Glutamatergic neuron (in vitro differentiated cells): ENCODE measurements around the gene DLG2. TPM values are rescaled to one million over a fixed set of nuclear protein-coding genes. Genes with fewer than 3 reads are reported as not detected.

Experiments used
- DNase-seq: peaks from one replicate; pipeline ENCODE4 v3.0.0; 2022
- H3K27ac Mint-ChIP-seq: one replicate; pipeline ENCODE4 v1.8.0; 2020; ENCODE audit warnings: mild to moderate bottlenecking, mixed read lengths, inconsistent platforms; ENCODE audit not compliant: unreplicated experiment
- H3K27me3 Mint-ChIP-seq: one replicate; pipeline ENCODE4 v1.8.0; 2020; ENCODE audit warnings: mild to moderate bottlenecking, moderate library complexity, mixed read lengths, inconsistent platforms; ENCODE audit not compliant: unreplicated experiment
- H3K36me3 Mint-ChIP-seq: one replicate; pipeline ENCODE4 v1.8.0; 2020; ENCODE audit warnings: mild to moderate bottlenecking, mixed read lengths, inconsistent platforms; ENCODE audit not compliant: unreplicated experiment
- H3K4me1 Mint-ChIP-seq: one replicate; pipeline ENCODE4 v1.8.0; 2020; ENCODE audit warnings: mild to moderate bottlenecking, low read depth, mixed read lengths, inconsistent platforms; ENCODE audit not compliant: unreplicated experiment
- H3K4me3 Mint-ChIP-seq: one replicate; pipeline ENCODE4 v1.8.0; 2020; ENCODE audit warnings: mild to moderate bottlenecking, mixed read lengths, inconsistent platforms; ENCODE audit not compliant: unreplicated experiment
- H3K9me3 Mint-ChIP-seq: one replicate; pipeline ENCODE4 v1.8.0; 2020; ENCODE audit warnings: mild to moderate bottlenecking, moderate library complexity, mixed read lengths, inconsistent platforms; ENCODE audit not compliant: unreplicated experiment
- CTCF ChIP-seq: fragments of 200-600 bp; sonication (generic); IDR thresholded peaks from one replicate; pipeline ENCODE4 v1.5.0; 2021; ENCODE audit not compliant: partially characterized antibody, unreplicated experiment
- total RNA-seq: library from RNA; stranded (reverse); fragmentation: NEBNext Ultra II Directional; extraction: Animal tissue kit (Norgen Biotek cat#: 25700); gene quantifications from one replicate; pipeline ENCODE4 v1.2.1, GENCODE V29; 2021; ENCODE audit not compliant: unreplicated experiment

The DLG2 gene
- total RNA-seq, 1 donor from 2014 or later, result 2.9 TPM

DNA sequence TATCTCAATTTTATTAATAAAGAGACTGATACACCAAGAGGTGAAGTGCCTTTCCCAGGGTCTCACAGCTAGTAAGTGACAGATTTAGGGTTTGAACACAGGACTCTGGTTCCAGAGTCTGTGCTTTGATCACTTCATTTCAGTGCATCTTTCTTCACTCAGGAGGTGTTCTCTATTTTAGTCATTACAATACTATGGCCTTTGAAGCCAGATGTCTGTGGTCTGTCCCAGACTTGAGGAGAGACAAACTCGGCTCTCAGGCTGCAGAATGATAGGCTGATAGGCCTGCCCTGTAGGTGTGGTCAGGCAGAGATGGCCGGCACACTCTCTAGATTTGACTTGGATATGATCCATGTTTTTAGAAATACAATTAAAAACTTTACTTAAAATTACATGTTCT, 1862.5 kb downstream of the DLG2 start:
- Mint-ChIP-seq H3K36me3 (no peaks in the 10 kb centered on the region), H3K4me3 (no peak overlapping the region), H3K27ac (no peak overlapping the region), H3K9me3 (no peaks in the 10 kb centered on the region), H3K27me3 (no peaks in the 10 kb centered on the region), H3K4me1 (no peaks in the 10 kb centered on the region)
- TF ChIP-seq CTCF, result no peak
- DNase-seq, result no peak

- DNase-seq, result no peak
- Mint-ChIP-seq H3K36me3 (no peaks in the 10 kb centered on the region), H3K27ac (no peak overlapping the region), H3K4me1 (no peaks in the 10 kb centered on the region), H3K9me3 (no peaks in the 10 kb centered on the region), H3K4me3 (no peak overlapping the region), H3K27me3 (no peaks in the 10 kb centered on the region)
- TF ChIP-seq CTCF, result no peak
Measured at GRCh38 chr11:83760932-83761331, 1866.2 kb downstream of the DLG2 start.

- no peak for TF ChIP-seq CTCF
- no peaks in the 10 kb centered on the region for H3K36me3 Mint-ChIP-seq
- no peaks in the 10 kb centered on the region for H3K27me3 Mint-ChIP-seq
- H3K9me3 Mint-ChIP-seq, result no peaks in the 10 kb centered on the region
- H3K27ac Mint-ChIP-seq, result no peak overlapping the region
- no peak for DNase-seq
- no peaks in the 10 kb centered on the region for H3K4me1 Mint-ChIP-seq
- H3K4me3 Mint-ChIP-seq, result no peak overlapping the region
Measured at GRCh38 chr11:83759148-83759547, 1868.0 kb downstream of the DLG2 start.

GRCh38 chr11:83751041-83751440, 1876.1 kb downstream of the DLG2 start:
- TF ChIP-seq CTCF, result no peak
- Mint-ChIP-seq H3K27ac (no peak overlapping the region), H3K36me3 (no peaks in the 10 kb centered on the region), H3K9me3 (no peaks in the 10 kb centered on the region), H3K27me3 (no peaks in the 10 kb centered on the region), H3K4me1 (no peaks in the 10 kb centered on the region), H3K4me3 (no peak overlapping the region)
- DNase-seq, result no peak

DNA sequence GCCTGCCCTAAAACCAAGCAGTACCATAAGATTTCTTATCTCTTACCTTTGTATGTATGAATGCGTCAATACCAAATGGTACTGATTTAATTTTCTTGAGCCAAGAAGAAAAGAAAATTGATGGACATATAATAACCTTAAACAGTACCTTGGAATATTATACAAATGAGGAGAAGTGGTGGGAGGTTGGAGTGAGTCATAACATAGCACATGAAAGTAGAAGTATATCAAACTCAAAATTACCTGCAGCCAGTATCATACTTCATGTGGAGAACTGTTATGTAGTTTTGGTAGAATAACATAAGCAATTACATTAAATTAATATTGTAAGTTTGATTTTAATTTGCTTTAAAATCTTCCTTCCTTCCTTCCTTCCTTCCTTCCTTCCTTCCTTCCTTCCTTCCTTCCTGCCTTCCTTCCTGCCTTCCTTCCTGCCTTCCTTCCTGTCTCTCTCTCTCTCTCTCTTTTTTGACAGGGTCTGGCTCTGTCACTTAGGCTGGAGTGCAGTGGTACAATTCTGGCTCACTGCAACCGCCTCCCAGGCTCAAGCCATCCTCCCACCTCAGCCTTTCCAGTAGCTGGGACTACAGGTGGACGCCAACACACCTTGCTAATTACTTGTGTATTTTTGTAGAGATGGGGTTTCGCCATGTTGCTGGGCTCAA, 1880.1 kb downstream of the DLG2 start:
- Mint-ChIP-seq H3K4me1 (no peaks in the 10 kb centered on the region), H3K9me3 (no peaks in the 10 kb centered on the region), H3K36me3 (no peaks in the 10 kb centered on the region), H3K27ac (no peak overlapping the region), H3K4me3 (no peak overlapping the region), H3K27me3 (no peaks in the 10 kb centered on the region)
- DNase-seq, result no peak
- no peak for TF ChIP-seq CTCF
